ENCODE data around the gene SPATA13.

The SPATA13 gene

DNA sequence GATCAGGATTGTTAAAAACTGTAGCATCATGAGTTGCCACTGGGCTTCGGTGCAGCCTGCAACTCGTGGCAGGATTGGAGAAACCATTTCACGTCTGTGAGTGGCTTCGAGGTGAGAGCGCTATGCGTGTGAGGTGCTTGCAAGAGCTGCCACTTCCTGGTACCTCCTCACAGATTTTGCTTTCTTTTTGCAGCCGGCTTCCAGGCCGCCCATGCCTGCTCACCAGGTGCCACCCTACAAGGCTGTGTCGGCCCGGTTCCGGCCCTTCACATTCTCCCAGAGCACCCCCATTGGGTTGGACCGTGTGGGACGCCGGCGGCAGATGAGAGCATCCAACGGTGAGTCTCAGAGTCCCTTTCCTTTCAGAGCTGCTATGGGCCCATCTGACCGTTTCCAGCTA, 91.0 kb downstream of the SPATA13 start:
- DNase-seq (ENCODE audit: low spot score), result no peak

GRCh38 chr13:24252136-24252535, 91.6 kb downstream of the SPATA13 start:
- no peak for DNase-seq (ENCODE audit: low spot score)

- DNase-seq (ENCODE audit: low spot score), result no peak
Observed at GRCh38 chr13:24253520-24254145, 93.1 kb downstream of the SPATA13 start.

- DNase-seq (ENCODE audit: low spot score), result no peak
Observed at GRCh38 chr13:24254146-24254841, 93.8 kb downstream of the SPATA13 start.

DNA sequence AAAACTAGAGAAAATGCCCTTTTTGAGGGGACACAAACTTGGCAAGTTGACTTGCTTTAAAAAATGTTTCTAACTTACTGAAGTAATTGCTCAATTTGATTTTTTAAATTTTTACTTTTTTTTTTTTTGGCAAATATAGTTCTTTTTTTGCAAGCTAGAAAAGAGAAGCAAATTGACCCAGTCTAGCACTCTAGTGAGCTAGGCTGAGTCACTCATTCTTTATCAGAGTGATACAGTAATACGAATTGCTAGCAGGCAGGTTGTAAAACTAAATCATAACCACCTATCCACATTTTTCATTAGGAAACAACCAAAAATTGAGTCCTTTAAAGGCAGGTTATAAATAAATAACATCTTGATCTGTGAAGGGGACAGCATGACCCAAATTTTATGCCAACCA, 97.0 kb downstream of the SPATA13 start:
- no peak for DNase-seq (ENCODE audit: low spot score)

- DNase-seq (ENCODE audit: low spot score), result no peak
Observed at GRCh38 chr13:24261566-24261965, 101.0 kb downstream of the SPATA13 start.

- no peak for DNase-seq (ENCODE audit: low spot score)
Observed at GRCh38 chr13:24263632-24264031, 103.1 kb downstream of the SPATA13 start.

DNA sequence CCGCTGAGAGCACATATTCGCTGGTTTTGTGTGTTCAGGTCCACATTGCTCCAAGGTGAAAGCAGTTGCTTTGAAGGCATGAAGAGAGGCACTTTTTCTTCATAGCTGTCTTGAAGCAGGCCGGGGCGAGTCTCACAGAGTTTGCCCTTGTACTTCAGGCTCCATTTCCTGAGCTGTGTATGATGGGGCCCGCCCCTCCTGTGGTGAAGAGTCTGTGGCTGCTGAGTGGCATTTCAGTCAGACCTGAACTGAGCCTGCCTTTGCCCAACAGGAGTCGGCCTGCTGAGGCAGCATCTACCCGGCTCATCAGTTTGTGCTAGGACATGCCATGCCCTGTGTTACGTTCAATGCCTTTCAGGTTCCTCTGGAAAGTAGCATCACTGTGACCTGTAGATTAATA, 104.5 kb downstream of the SPATA13 start:
- DNase-seq (ENCODE audit: low spot score), result no peak

DNA sequence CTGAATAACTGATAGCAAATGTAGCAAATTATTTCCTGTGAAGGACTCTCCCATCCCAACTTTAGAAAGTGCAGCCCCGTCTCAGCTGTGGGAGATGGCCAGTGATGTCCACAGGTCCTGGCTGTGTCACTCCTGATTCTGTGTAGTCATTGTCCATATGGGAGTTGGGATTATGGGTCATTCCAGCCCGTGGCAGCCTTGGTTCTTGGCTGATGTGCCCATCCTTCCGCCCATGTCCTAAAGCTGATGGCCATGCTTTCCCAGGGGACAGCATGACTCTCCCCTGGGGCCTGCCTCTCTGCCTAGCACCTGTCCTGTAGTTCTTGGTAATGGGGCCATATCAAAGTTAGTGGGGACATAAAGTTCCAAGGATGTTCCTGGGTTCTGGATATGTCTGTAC, 104.9 kb downstream of the SPATA13 start:
- DNase-seq (ENCODE audit: low spot score), result no peak

DNA sequence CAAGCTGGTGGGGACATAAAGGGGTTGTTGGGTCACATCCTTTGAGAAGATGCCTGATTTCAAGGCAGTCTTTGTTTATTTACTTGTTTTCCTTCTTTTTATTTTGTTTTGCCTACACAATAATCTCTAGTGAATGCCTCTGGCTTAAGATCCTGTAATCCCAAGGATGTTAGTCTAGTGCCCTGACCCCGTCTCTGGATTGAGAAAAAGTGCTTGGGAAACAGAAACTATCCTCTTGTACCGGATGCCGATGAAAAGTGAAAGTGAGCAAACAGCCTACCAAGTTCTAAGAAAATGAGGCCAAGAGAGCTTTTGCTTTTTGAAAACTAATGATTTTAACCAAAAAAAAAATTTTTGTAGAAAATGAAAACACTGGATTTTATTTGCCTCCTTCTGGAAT, 106.8 kb downstream of the SPATA13 start:
- DNase-seq (ENCODE audit: low spot score), result no peak

GRCh38 chr13:24267801-24268200, 107.3 kb downstream of the SPATA13 start:
- DNase-seq (ENCODE audit: low spot score), result no peak

- DNase-seq (ENCODE audit: low spot score), result no peak
Observed at GRCh38 chr13:24269821-24270220, 109.3 kb downstream of the SPATA13 start.

GRCh38 chr13:24270639-24271141, 110.2 kb downstream of the SPATA13 start:
- peak; percentile 11 for DNase-seq (ENCODE audit: low spot score)

GRCh38 chr13:24271231-24271600, 110.7 kb downstream of the SPATA13 start:
- no peak for DNase-seq (ENCODE audit: low spot score)

- DNase-seq (ENCODE audit: low spot score), result peak; percentile 12
Observed at GRCh38 chr13:24271601-24272451, 111.3 kb downstream of the SPATA13 start.

GRCh38 chr13:24272452-24273161, 112.1 kb downstream of the SPATA13 start:
- no peak for DNase-seq (ENCODE audit: low spot score)

- DNase-seq (ENCODE audit: low spot score), result no peak
Observed at GRCh38 chr13:24273926-24274325, 113.4 kb downstream of the SPATA13 start.

- no peak for DNase-seq (ENCODE audit: low spot score)
Observed at GRCh38 chr13:24274452-24275021, 114.0 kb downstream of the SPATA13 start.

DNA sequence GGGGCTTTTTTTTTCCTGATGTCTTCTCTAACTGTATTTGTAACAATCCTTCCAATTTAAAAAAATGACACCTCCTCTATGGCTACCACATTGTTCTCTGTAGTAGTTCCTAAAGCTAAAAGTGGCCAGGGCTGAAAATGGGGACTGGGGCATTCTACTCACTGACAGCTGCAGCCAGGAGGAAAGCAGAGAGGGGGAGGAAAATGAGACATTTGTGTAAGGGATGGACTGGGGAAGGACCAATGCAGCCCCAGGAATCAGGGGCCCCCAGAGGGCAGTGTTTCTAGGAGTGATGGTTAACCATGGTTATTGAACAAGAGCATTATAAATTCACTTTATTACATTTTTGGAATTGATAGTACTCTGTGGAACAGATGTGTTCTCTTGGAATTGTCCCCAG, 114.5 kb downstream of the SPATA13 start:
- DNase-seq (ENCODE audit: low spot score), result no peak

DNA sequence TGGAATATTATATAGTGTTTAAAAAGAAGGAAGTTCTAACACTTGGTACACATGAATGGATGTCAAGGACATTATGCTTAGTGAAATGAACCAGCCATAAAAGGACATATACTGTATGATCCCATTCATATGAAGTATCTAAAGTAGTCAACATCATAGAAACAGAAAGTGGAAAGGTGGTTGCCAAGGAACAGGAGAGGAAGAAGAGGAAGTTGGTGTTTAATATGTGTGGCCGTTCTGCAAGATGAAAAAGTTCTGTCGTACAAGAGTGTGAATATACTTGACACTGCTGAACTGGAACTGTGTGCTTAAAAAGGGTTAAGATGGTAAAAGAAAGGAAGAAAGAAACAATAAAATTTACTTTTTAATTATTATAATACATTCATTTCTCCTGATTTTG, 115.8 kb downstream of the SPATA13 start:
- DNase-seq (ENCODE audit: low spot score), result no peak

GRCh38 chr13:24276861-24277260, 116.3 kb downstream of the SPATA13 start:
- DNase-seq (ENCODE audit: low spot score), result no peak

All from SK-N-DZ (cell line).